ENCODE measurements around the gene SMS.

Gene SMS

DNA sequence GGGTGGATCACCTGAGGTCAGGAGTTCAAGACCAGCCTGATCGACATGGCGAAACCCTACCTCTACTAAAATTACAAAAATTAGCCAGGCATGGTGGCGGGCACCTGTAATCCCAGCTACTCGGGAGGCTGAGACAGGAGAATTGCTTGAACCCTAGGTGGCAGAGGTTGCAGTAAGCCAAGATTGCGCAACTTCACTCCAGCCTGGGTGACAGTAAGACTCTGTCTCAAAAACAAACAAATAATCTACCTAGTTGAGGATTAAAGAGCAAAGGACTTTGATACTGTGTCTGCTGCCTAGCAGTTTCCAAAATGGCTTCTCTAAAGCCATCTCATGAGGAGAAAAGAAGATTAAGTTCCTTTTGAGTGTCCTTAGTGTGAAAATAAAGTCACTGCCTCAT is 37.8 kb downstream of the SMS start:
- DNase-seq (ENCODE audit: low read depth), result no peak

DNA sequence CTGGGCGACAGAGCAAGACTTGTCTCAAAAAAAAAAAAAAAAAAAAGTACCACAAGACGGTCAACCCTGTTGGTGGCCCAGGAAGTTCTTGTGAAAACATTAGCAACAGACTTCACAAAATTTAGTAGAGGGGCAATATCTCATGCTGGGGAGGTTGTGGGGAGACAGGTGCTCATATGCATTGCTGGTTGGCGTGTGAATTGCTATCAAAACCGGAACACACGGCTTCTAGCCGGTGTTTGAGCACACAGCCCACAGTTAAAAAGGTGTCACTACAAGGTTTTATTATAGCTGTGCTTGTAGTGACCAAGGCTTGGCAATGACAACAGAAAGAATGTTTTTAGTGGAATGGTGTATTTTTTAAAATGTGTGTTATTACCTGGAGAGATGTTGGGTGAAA is 41.8 kb downstream of the SMS start:
- DNase-seq (ENCODE audit: low read depth), result no peak

DNA sequence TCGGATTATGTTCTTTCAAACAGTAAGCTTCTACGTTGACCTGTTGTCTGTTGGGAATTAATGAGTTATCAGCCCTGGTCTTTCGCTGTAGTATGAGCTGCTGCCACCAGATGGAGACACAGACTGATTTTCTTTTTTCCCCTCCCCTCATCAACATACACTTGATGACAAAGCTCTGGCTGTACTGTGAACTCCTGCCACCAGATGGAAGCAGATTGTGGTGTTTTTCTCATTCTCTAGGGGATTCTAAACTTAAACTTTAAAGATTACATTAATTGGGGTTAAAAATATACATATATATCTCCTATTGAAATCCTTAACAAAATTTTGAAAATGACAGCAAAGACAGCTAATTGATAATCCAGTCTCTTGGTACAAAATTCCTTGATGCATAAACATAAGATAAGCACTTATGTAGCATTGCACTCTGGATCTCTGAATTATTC is 44.8 kb downstream of the SMS start:
- no peak for DNase-seq (ENCODE audit: low read depth)

DNA sequence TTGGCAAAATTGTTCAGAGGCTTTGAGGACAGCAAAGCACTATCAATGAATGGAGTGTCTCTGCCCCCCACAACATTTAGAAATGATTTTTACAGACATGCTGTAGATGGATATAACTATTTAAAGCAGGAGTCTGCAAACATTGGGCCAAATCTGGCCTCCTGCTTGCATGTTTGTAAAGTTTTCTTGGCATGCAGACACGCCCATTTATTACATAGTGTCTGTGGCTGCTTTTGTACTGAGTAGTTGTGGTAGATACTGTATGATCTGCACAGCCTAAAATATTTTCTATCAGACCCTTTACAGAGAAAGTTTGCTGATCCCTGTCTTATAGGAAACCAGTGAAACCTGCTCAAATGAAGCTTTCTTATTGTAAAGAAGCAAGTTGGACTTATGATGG is 46.1 kb downstream of the SMS start:
- no peak for DNase-seq (ENCODE audit: low read depth)

- no peak for DNase-seq (ENCODE audit: low read depth)
These were observed 48.9 kb downstream of the SMS start for GRCh38 chrX:21989384-21989783.

- DNase-seq (ENCODE audit: low read depth), result no peak
These were observed 50.3 kb downstream of the SMS start for GRCh38 chrX:21990832-21991231.

GRCh38 chrX:21991504-21991903 is 51.0 kb downstream of the SMS start:
- DNase-seq (ENCODE audit: low read depth), result no peak

- DNase-seq (ENCODE audit: low read depth), result no peak
These were observed 52.8 kb downstream of the SMS start for GRCh38 chrX:21993265-21993664.

GRCh38 chrX:21996872-21997455 is 56.5 kb downstream of the SMS start:
- DNase-seq (ENCODE audit: low read depth), result peak; percentile 7

DNA sequence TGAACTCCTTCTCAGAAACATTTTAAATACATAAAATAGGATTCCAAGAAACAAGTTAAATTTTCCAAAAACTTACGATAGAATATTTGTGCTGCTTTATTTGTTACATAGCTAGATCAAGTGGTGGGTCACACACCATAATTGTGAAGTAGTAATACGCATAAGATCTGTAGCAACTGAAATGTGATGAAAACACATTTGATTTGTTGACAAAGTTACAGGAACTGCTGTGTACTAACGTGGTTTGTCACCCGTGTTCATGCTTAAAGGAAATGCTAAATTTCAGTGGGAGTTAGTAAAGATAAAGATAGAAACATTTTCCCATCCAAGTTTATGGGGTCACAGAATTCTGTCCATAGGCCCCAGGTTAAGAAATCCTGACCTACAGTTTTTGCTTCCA is 57.5 kb downstream of the SMS start:
- no peak for DNase-seq (ENCODE audit: low read depth)

DNA sequence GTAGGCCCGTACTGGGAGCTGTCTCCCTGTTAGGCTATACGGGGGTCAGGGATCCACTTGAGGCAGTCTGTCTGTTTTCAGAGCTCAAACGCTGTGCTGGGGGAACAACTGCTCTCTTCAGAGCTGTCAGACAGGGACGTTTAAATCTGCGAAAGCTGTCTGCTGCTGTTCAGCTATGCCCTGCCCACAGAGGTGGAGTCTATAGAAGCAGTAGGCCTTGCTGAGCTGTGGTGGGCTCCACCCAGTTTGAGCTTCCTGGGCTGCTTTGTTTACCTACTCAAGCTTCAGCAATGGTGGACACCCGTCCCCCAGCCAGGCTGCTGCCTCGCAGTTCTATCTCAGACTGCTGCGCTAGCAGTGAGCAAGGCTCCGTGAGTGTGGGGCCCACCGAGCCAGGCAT is 64.4 kb downstream of the SMS start:
- no peak for DNase-seq (ENCODE audit: low read depth)

GRCh38 chrX:22012051-22012450 is 71.5 kb downstream of the SMS start:
- no peak for DNase-seq (ENCODE audit: low read depth)

- no peak for DNase-seq (ENCODE audit: low read depth)
These were observed 72.4 kb downstream of the SMS start for GRCh38 chrX:22012931-22013330.

- no peak for DNase-seq (ENCODE audit: low read depth)
These were observed 74.7 kb downstream of the SMS start for GRCh38 chrX:22015139-22015750.

GRCh38 chrX:22021751-22022324 is 81.3 kb downstream of the SMS start:
- no peak for DNase-seq (ENCODE audit: low read depth)

DNA sequence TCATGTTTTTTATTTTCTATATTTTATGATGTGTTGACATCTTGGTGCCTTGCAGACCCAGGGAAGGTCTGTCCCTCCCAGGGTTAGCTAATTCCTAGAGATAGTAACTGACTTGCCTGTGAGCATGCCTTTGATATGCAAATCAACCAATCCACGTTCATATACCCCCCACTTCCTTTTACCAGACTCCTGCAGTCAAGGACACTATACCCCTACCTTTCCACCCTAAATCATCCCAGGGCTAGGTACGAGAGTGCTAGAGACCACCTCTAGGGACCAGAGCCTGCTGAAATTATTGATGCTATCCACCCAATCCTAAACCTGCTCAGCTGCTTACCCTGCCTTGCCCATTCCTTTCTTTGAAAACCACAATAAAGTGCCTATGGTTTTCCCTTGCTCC is 84.1 kb downstream of the SMS start:
- DNase-seq (ENCODE audit: low read depth), result no peak

DNA sequence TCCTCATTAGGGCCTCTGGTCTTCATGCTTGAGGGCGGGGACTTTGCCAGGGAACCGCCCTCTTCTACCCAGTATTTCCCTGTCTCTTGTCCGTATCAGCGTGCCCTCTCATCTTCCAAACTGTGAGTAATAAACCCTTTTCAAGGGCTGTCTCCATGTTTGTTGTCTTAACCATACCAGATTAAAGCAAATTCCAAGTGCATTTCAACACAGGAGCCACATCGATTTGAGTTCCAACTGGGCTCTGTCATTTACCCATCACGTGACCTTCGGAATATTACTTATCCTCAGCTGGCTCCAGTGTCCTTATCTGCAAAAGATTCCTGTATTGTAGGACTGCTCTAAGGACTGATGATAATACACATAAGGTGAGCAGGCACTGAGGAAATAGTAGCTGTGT is 85.2 kb downstream of the SMS start:
- DNase-seq (ENCODE audit: low read depth), result no peak

GRCh38 chrX:22026731-22027130 is 86.2 kb downstream of the SMS start:
- no peak for DNase-seq (ENCODE audit: low read depth)

DNA sequence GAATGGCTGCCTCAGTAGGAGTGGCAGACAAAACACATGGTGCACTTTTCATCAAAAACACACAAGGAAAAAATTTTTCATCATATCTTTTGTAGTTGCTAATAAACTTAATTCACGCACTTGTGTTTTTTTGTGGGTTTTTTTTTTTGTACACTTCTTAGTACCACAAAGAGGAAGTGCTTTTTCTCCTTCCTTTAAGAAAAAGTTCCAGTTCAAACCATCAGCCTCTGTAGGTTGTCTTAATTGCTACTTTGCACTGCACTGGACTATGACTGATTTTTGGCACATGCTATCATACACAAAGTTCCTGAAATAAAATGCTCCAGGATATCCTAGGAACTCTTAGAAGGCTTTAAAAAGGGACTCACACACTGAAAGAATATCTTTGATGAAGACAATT is 91.6 kb downstream of the SMS start, which contains the start of gene PHEX:
Gene PHEX, plus strand, starts transcription at position 242 of the 400 bp plus-strand sequence. CDS start 681 bp downstream, outside the sequence.
- DNase-seq (ENCODE audit: low read depth), result no peak

DNA sequence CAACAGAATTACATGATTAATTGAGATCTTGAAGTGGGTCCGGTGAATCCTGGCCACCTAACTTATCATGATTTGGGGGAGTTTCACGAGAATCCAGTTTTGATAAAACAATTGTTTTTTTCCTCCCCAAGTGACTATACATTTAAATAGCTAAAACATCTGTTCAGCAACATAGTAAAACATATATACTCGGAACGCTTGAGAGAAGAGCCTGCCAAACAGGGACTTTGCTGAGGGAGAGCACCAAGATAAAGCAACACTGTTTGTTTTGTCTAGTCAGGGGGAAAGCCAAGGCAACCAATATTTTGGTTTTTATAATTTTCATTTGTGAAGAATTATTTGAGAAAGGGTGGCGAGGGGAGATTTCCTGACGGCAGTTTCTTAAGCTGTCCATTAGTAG is 92.0 kb downstream of the SMS start:
- no peak for DNase-seq (ENCODE audit: low read depth)

DNA sequence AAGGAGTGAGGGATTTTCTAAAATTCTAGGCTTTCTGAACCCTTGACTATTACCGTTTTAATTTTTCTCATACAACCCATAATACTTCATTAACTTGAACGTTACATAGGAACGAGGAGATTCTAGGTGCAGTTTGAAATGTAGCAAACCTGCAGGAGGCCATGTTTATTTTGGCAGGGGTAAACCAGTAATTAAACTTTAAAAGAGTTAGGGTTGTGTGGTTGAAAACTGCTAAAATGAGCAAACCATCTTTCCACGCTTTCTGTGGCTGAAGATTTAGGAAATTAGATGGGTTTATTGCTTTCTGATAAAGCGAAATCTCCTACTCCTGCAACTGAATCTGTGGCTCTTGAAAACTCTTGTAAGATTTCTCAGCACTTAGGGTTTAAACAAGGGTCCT is 93.3 kb downstream of the SMS start:
- DNase-seq (ENCODE audit: low read depth), result no peak

DNA sequence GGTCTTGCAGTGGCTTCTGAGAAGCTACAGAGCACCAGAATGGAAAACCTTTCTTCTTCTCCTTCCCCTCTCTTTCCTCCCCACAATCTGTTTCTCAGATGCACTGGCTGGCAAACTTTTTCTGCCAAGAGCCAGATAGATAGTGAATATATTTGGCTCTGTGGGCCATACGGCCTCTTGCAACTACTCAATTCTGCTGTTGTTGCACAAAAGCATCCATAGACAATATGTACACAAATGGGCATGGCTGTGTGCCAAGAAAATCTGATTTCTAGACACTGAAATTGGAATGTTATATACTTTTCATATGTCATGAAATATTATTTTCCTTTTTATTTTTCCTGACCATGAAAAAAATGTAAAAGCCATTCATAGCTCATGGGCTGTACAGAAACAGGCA is 94.7 kb downstream of the SMS start:
- DNase-seq (ENCODE audit: low read depth), result no peak

DNA sequence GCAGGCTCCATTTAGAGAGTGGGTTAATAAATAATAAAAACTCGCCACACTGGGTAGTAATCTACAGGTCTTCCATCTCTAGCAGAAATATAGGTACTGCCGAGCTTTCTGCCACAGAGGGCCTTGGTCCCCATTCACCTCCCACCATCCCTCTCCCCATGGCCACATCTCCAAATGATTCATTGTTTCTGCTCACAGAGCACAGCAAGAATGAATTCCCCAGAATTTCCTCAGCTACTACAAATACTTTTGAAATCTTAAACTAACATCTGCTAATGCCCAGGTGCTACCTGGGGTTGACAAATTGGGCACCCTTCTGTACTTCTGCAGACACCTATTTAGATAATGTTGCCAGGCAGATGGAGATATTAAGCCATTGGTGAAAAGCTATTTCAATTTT is 96.7 kb downstream of the SMS start:
- DNase-seq (ENCODE audit: low read depth), result no peak
